Renal cortical epithelial cell (primary cell): ENCODE data around the gene CRHR2. TPM values are rescaled to one million over a fixed set of nuclear protein-coding genes. Genes with fewer than 3 reads are reported as not detected.
A peak's percentile ranks its signal among the peaks of the same experiment; 100 is the strongest.

Source experiments
- DNase-seq: peaks from one replicate; pipeline ENCODE4 v3.0.0-alpha.2; 2011; ENCODE audit warnings: low read depth
- total RNA-seq: library from RNA; depleted of rRNA; stranded (reverse); fragments of >200 nt; gene quantifications from 2 replicates; pipeline ENCODE4 v1.2.3, GENCODE V29; 2014

CRHR2 gene
- total RNA-seq, 1 donor from 2014 or later, result not detected

DNA sequence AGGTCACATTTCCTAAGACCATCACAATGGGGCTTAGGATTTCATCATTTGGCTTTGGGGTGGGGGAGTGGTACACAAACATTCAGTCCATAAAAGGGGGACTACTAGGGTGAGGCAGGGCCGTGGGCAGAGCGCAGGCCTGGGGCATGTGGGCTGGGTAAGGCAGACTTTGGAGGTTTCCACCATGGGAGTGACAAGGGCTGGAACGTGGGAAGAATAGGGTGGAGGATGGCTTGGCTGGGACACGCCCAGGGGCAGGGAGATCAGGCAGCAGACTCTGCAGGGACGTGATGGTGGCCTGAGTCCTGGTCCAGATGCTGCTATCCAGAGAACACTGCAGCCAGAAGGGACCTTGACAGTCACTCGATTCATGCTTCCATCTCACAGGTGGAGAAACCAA is 24.7 kb upstream of the CRHR2 start:
- DNase-seq, result no peak

DNA sequence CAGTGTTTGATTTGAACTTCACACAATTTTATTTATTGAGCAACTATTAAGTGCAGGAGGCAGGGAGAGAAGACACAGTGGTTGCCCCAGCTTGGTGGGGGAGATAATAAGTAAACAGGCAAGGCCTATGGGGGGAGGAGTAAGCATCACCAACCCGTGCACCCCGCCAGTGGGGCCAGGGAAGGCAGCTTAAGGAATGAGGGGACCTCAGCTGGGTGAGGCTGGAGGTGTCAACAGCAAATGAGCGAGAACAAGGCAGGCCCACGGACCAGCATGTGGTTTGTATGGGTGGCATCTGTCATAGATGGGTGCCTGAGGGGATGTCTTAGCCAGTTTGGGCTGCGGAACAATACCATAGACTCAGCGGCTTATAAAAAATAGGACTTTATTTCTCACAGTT is 24.1 kb upstream of the CRHR2 start:
- DNase-seq, result no peak

DNA sequence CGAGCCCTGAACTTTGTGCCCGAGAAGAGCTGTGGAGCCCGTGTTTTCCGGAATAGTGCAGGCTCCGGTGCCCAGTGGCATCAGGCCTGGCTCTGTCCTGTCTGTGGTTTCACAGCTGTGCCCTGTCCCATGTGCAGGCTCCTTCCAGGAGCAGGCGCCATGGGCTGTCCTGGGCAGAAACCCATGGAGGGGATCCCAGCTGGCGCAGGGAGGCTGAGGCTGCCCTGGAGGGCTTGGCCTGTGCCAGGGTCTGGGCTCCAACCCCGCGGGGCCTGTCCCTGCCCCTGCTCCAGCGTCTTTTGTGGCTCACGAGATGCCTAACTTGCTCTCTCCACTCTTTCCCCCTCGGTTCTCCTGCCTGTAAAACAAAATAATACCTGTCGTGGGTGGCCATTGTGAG is 23.3 kb upstream of the CRHR2 start:
- DNase-seq, result no peak

DNA sequence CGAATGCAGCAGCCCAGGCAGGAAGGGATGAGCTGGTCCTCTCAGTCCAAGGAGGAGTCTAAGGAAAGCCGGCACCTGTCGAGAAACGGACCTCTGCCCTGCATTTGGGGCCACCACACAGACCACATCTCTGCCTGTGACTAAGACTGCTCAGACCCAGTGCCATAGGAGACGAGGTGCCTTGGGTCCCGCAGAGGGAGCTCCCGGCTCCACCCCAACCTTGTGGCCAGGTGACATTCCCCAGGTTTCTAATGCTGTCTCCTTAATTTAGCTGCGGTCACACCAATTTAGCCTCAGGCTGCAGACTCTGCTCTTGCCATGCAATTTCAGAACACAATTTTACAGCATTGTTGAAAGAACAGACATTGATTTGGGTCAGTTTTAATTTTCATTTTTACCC is 22.8 kb upstream of the CRHR2 start:
- DNase-seq, result no peak

DNA sequence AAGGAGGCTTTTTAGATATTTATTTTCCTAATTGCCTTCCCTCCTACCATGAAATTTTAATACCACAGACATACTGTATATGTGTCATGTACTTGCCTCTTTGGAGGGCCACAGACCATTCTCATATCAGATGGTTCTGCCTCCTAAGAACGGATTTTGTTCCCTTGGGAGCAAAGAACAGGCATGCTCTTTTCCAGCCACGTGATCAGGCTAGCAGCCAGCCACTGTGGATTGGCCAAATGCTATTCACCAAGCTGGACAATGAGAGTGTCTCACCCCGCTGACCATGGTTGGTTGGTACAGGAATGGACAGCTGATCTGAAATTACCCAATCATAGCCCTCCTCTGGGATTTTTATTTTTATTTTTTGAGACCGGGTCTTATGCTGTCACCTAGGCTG is 21.5 kb upstream of the CRHR2 start:
- no peak for DNase-seq

DNA sequence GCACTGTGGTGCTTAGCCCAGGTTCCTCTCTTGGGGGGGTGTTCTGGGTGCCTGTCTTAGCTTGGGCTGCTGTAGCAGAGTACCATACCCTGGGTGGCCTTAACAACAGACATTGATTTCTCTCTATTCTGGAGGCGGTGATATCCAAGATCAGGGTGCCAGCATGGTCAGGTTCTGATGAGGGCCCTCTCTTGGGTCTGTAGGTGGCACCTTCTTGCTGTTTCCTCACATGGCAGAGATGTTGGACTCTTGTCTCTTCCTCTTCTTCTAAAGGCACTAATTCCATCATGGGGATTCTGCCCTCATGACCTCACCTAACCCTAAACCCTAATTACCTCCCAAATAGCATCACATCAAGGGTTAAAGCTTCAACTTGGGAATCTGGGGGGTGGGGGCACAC is 19.9 kb upstream of the CRHR2 start:
- no peak for DNase-seq

DNA sequence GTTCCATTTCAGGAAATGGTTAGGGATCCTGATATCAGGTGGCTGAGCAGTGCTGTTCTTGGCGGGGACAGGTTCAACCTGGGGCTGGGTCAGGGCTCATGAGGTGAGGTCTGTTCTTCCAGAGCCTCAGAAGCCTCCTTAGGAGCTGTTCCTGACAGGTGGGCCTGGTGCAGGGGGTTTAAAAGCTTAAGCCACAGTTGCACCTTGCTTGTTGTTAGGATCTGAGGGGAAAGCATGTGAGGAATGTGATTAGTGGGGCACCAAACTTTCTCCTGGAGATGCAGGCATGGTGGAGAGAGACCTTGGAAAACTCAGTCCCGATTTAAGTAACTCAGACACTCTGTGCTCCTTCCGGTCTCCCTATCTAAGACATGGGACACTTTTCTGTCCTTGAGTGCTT is 18.7 kb upstream of the CRHR2 start:
- no peak for DNase-seq

DNA sequence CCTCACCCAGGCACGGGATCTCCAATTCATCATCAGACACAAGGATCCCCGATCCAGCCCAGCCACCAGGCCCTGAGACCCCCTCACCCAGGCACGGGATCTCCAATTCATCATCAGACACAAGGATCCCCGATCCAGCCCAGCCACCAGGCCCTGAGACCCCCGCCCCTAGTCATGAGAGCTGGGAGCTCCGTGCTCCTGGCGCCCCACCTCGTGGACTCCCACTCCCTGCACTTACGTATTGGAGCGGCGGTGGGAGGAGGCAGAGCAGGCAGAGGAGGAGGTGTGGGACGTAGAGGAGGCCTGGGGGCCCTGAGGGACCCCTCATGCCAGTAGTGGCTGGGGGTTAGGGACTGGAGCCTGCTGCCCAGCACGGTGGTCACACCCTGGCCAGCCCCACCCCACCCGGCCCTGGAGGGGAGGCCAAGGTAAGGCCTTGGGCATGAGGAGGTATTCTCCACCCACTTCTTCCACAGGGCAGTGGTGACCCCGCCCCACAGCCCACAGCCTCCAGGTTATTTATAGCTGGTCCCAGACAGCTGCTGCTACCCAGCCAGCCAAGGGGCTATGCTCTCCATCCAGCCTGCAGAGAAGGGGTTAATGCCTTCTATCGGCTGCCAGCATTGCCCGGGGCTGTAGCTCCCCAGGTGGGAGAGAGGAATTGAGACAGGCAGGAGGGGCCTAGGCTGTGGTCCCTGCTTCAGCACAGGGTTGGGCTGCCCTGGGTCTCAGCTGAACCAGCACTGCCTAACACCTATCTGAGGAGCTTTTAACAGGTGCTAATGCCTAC is 17.6 kb upstream of the CRHR2 start:
- DNase-seq, result no peak

DNA sequence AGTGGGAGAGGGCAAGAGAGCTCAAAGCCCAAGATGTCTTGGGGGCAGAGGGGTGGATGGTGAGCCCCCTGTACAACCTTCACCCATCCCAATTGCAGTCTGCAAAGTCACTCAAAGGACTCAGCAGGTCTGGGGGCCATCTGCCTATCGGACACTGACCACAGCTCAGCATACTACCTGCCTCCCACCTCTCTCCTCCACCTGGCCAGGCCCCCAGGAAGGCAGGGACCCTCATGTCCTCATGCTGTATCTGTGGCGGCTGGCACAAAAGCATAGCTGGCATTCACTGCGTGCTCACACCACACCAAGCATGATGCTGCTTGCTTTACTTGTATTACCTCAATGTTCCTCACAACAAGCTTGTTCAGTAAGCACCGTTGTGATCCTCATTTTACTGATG is 16.2 kb upstream of the CRHR2 start:
- DNase-seq, result no peak

DNA sequence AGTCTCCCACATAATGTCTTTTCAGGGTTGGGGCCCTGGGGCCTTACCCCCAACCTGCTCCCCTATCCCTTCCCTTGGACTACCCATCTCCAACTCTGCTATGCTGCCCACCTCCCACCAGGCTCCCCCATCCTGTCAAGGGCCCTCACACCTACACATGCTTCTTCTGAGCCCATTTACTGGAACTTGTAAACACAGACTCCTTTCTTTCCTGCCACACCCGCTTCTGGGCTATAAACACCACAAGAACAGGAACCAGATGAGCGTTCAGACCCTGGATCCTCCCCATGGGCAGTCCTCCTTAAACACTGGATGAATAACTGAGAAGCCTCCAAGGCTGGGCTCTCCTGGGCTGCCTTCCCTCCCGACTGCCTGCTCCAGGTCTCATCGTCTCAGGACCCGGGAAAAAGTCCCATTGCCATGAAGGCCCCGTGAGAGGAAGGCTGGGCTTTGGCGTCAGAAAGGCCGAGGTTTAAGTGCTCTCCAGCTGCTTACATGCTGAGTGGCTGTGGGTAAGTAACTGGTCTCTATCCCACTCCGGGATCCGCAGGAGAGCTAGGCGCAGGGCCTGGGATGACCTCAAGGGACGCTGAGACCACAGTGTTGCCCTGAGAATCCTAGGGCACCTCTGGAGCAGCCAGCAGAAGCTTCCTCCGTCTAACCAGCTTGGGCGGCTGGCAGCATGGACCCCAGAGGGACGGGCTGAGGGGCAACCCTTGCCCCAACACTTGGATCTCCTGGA is 15.6 kb upstream of the CRHR2 start:
- DNase-seq, result no peak

DNA sequence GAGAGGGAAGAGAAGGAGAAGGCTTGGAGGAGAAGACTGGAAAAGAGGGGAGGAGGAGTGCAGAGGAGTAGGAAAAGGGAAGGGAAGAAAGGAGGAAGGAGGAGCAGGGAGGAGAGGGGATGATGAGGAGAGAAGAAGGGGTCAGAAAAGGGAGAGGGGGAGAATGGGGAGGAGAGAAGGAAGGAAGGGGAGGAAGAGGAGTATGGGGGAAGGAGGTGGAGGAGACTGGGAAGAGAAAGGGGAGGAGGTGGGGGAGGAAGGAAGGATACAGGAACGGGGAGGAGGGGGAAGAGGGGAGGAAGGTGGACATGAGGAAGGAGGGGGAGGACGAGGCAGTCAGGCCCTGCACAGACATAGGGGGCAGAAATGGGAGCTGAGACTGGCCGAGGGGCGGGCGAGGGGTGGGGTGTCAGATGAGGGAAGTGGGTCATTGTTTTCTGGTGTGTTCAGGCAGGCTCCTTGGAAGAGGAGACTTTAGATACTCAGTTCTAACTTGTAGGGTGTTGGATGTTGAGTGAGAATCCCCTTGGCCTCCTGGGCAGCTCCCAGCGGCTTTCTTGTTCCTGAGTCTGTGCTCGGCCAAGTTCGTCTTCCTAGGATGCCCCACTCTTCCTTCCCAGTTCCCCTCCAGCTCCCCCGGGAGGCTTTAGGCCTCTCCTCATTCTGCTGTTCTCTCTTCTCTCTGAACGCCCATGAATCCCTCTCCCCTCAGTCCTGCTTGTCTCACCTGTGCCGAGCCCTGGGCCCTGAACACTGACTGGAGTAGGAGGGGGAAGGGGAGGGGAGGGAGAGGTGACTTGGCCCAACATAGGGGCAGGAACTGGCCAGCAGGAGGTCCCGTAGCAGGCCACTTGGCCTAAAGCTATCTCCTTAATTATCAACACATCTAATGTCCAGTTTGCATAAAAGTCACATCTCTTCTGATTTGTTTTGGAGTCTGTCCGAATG is 12.8 kb upstream of the CRHR2 start:
- DNase-seq, result no peak

DNA sequence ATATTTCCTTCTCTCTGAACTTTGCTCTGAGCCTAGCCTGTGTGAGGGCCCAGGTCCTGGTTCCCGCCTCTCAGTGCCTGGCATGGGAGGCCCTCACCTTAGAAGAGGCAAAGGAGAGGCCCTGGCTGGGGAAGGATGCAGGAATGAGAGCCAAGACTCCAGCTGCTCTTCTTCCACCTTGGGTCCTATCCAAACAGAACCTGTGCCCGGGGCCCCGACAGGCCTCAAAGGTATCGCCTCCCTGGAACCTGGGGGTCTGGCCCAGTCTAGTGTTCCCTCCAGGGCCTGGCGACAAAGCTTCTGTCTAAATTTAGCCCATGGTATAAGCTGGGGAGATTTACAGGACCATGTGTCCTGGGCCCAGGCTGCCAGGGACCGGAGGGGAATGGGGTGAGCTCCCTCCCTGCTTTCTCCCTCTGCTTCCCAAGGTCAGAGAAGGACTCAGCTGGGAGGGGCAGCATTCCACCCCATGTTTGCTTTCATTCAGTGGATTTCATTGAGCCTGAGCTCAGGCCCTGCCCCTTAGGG is 12.0 kb upstream of the CRHR2 start:
- no peak for DNase-seq

DNA sequence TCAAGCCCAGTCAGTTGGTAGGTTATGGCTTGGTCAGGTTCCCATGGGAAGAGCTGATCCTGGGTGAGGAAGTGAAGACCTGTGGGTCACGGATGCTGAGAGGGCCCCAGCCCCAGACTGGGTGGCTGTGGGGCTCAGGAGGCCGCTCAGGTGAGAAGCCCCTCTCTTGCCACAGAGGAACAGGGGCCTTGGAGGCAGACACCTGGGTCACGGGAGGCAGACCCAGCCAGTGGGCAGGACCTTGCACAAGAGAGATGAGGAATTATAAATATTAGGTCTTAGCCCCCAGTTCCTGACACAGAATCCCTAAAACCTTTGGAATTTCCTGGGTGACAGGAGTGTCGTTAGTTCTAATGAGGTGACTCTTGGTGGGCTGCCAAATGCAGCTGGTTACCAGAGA is 10.6 kb upstream of the CRHR2 start:
- DNase-seq, result no peak

DNA sequence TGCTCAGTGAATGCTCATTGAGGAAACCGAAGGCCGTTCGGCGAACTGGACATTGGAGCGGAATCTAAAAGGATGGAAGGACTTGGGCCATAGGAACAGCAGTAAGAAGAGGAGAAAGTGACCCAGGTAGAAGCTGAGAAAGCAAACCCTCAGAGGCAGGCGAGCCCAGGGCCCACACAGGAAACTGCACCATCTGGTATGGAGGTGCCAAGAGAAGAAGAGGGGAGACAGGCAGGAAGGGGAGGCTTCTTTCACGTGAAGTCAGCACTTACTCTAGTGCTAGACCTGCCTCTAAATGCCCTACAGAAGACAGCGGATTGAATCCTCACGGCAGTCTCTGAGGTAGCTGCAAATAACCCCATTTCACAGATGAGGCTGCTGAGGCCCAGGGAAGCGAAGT is 10.2 kb upstream of the CRHR2 start:
- no peak for DNase-seq

DNA sequence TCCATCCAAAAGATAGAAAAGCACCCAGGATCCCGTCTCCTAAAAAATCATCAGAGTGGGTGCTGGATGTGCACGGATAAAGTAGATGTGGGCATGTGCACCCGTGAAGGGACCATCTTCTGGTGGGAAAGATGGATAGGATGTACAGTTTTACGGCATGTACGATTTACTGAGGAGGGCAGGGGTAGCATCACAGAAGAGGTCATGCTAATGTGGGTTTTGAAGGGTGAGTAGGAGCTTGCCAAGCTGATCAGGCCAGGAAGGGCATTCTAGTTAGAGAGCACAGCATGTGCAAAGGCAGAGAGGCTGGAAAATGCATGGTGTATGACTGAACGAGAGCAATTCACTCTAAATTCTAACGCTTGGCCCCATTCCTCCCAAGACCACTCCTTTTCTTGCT is 7.8 kb upstream of the CRHR2 start:
- no peak for DNase-seq

DNA sequence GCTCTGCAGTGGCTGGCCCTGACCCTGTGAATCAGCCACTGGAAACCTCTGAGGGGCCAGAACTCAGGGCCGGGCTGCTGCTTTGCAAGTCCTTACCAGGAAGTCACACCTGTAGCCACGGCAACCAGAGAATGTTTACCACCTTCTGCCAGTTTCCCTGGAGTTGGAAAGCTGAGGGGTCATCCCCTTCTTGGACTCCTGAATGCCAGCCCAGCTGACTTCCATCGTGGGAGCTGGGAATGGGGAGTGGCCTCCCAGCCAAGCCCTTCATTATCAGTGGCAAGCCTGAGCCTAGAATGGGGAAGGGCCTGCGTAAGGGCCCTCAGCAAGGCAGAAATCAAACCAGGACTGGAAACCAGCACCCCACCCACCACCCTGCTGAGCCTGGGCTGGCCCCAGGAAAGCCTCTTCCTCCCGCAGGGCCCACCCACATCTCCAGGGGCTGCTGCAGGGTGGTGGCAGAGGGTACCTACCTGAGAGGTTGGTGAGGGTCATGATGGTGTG is 6.5 kb upstream of the CRHR2 start:
- DNase-seq, result peak; percentile 71

DNA sequence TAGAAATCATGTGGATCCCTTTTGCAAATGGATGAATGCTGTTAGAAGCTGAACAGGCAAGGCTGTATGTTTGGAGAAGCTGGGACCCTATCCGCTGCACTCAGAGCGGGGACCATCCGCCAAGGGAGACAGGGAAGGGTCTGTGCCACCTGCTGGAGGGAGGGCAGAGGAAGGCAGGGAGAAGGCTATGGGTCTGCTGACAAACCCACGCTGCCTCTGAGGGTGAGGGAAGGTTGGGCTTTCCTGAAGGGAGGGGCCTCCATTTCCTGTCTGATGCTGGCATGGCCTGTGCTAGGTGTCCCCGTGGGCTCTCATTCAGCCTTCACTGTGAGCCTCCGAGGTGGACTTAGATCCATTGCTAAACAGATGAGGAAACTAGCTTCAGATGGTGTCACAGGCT is 5.3 kb upstream of the CRHR2 start:
- no peak for DNase-seq

DNA sequence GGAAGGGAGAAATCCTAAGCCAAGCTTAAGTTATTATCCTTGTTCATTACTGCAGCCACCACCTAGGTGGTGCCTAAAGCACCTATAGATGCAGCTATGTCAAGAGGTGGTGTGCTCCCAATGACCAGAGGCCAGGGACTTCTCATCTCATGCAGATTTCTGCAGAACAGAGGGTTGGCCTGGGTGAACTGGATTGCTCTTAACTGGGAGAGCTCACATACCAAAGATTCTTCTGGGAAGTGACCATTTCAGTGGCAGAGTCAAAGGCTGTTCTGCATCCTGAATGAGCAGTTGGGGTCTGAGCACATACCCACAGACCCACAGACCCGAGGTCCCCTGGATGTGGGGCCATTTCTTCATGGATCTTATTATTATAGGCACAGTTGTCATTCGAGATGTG is 2.1 kb upstream of the CRHR2 start:
- no peak for DNase-seq

DNA sequence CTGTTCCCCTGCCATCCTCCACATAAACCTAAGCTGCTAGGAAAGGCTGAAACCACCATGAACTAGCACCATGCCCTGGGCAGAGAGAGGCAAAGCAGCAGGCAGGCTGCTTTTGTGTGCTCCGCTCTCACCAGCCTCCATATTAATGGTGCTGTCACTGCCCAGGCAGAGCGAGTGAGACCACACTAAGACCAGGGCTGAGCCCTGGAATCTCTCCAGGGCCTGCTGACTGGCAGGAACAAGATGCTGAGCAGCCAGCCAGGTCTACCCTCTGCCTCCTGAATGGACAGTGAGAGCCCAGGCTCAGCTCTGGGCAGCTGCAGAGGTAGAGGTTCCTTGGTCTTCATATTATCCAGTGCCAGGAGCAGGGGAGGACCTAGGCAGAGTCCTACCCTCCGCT is 1.6 kb upstream of the CRHR2 start:
- no peak for DNase-seq

DNA sequence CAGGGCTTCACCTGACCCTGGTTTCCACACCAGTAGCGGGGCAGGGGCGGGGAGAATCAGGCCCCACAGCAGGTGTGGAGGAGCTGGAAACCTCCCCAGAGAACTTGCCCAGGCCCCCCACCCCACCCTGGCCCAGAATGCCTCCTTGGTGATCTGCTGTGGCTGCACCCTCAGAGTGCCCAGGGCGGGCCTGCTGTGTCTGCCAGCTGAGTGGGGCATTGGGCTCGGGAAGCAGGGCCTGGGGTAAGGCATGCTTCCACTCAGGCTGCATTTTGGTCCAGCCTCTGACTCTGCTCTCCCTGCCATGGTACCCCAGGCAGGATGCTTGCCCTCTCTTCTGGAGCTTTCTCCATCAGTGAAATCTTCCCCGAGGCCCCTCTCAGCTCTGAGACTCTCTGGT is 1.1 kb upstream of the CRHR2 start:
- no peak for DNase-seq

DNA sequence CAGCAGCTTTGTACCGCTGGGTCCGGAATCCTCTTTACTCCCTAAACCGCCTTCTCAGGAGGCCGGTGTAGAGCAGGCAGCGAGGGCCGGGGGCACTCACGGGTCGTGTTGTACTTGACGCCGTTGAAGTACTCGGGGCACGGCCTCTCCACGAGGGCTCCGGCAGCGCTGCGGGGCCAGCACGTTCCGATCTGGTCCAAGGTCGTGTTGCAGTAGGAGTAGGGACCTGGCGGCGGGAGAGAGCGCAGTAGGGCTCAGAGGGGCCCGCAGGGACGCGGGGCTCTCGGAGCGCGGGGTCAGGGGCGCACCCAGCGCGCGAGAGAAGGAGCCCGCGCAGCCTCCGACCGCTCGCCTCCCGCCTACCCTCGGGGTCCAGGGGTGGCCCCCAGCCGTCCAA is 443 bp downstream of the CRHR2 start:
- DNase-seq, result no peak

DNA sequence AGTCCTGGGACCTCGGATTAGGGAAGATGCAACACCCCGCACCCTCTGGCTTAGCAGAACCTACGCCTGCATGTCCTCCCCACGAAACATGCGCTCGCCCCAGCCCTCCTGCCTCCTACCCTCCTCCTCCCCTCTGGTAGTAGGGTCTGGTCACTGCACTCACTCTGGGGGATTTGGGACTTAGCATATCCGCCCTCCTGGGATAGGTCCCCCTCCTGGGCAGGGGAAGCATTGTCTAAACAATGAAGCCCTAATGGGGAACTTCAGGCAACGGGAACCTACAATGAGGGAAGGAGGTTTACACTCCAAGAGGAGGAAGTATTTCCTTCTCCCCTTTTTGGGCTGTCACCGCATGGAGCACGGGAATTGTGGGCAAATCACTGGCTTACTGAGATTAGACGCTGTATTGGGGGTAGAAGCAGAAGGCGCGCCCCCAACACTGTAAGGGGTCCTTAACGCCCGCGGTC is 892 bp downstream of the CRHR2 start:
- DNase-seq, result no peak
